Sciatic nerve (tissue), 2 donors: Measurements from ENCODE around the gene HNF1A. TPM values are rescaled to one million over a fixed set of nuclear protein-coding genes. Genes with fewer than 3 reads are reported as not detected.

Source experiments
- ATAC-seq: fragments of 200-7000 bp; cut with Tn5 transposase; one replicate; pipeline ENCODE4 v1.9.1; 2020; ENCODE audit warnings: mild to moderate bottlenecking, moderate library complexity
- DNase-seq: peaks from one replicate; pipeline ENCODE4 v3.0.0-alpha.2; 2020; ENCODE audit warnings: low spot score
- intact Hi-C: fragments of 100-400 bp; cut with DNase I; formaldehyde crosslinking; loops from one replicate; pipeline ENCODE4 v1.14.2; 2022
- total RNA-seq: library from RNA; stranded (reverse); fragmentation: NEBNext Ultra II Directional; extraction: Animal tissue kit (Norgen Biotek cat#: 25700); gene quantifications from one replicate; pipeline ENCODE4 v1.2.1, GENCODE V29; 2021
- donor health status: DM: no; HTN: no; CAD: no.
- donor health status: DM: no; HTN: no; CAD: no.

Gene HNF1A
- total RNA-seq, 1 donor from 2014 or later: not detected

GRCh38 chr12:120956579-120957300 lies 21.6 kb upstream of the HNF1A start:
- no peak for DNase-seq
- intact Hi-C loops: no loop called here
- no peak for ATAC-seq

GRCh38 chr12:120959111-120959878 lies 19.0 kb upstream of the HNF1A start:
- intact Hi-C loops: no loop called here
- no peak for ATAC-seq
- no peak for DNase-seq

GRCh38 chr12:120960657-120961056 lies 17.7 kb upstream of the HNF1A start:
- DNase-seq (no peak), ATAC-seq (no peak)
- intact Hi-C loops: no loop called here

DNA sequence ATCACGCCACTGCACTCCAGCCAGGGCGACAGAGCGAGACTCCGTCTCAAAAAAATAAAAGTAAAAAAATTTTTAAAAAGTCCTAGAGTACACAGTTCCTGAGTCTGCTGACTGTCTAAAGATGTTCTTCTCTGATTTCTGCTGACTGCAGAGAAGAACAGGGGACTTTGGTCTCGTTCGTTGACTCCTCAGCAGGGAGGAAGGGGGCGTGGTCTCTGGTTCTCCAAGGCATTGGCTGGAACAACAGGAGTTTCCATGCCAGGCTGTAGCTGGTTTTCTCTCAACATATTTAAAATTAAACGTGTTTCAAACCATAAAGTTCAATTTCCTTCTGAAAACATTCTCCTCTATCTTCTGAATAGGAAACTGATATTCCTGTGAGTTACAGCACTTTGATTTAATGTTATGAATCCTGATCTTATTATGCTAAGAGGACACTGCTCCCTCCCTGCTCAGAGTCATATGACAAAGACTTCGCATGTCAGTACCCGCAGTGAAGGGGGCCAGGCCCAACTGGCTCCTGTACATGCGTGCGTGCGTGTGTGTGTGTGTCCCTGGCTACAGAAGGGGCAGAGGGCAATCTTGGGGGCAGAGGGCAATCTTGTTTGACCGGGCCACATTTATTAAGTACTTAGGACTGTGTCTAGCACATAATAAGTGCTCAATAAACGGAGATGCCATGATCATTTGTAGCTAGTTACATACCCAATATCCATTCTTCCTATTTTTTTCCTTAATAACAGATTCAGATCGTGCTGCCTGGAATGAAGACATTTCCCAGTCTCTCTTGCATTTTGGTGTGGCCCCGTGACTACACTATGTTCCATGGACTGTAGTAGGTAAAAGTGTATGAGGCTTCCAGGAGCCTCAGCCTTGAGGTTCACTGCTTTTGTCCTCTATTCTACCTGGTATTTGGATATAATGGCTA lies 16.5 kb upstream of the HNF1A start:
- intact Hi-C loops: no loop called here
- peak; percentile 71 for DNase-seq
- peak; percentile 67 for ATAC-seq

DNA sequence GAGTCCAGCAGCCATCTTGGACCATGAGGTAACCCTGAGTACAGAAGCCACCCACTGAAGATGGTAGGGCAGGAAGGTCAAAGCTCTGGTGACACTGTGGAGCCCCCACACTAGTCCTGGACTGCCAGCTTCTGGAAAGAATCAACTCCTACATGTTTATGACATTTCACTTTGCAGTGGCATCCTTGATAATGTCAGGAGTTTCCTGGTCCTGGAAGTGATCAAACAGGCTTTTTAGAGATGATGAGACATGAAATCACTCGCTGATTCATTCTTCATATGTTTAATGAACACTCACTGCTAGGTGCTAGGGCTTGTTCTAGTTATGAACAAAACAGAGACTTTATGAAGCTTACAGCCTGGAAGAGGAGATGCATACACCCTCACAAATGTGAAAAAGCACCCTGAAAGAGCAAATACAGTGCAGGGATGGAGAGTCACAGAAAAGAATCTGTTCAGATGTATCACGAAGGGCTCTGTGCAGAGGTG lies 15.8 kb upstream of the HNF1A start:
- DNase-seq: no peak
- no peak for ATAC-seq
- intact Hi-C loops: no loop called here

- no peak for DNase-seq
- intact Hi-C loops: no loop called here
- no peak for ATAC-seq
These were observed 14.0 kb upstream of the HNF1A start for GRCh38 chr12:120964298-120964697.

DNA sequence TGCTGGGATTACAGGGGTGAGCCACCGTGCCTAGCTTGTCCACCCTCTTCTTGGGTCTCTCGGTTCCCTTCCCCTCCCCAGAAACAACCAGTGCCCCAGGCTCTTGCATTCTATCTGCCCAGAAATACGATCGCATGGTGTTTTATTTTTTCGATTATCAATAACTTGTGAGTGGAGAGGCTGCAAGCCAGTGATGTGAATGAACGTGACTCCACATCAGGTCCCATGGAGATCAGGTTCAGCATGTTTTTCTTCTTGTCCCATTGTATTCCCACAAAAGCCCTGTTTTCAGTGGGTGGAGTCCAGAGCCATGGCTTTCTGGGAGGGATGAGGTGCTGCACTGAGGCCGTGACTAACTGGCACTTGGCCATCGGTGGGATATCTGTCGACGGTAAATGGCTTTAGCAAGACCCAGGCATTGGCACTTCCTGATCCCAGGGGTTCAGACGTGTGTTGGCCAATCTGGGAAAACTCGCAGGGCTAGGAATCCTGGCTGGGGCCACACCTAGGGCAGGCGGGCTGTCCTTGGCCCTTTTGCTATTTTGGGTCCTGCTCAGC lies 12.7 kb upstream of the HNF1A start:
- intact Hi-C loops: no loop called here
- ATAC-seq (no peak), DNase-seq (no peak)

DNA sequence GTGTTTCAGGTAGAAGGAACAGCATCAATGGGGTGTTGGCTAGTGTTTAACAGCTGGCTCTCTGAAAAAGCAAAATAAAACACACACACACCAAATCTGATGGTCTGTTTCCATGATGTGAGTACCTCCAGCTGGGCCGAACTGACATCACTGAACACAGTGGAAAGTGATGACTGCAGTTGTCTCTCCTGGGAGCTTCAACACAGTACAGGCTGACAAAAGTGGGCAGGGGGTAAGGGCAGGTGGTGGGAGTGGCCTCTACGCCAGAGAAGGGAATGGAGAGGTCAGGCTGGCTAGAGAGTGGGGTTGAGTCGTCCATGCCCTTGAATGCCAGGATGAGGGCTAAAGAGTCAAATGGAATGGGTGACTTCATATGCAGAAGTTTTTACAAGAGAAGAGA lies 8.0 kb upstream of the HNF1A start:
- ATAC-seq (no peak), DNase-seq (no peak)
- intact Hi-C loops: loop anchor here (5.0 kb wide), 1 partner anchor 323 kb away; no protein-coding TSS in a partner anchor

- DNase-seq: no peak
- peak; percentile 85 for ATAC-seq
- intact Hi-C loops: loop anchor here (5.0 kb wide), 1 partner anchor 324 kb away; no protein-coding TSS in a partner anchor
These were observed 6.8 kb upstream of the HNF1A start for GRCh38 chr12:120971299-120972180.

DNA sequence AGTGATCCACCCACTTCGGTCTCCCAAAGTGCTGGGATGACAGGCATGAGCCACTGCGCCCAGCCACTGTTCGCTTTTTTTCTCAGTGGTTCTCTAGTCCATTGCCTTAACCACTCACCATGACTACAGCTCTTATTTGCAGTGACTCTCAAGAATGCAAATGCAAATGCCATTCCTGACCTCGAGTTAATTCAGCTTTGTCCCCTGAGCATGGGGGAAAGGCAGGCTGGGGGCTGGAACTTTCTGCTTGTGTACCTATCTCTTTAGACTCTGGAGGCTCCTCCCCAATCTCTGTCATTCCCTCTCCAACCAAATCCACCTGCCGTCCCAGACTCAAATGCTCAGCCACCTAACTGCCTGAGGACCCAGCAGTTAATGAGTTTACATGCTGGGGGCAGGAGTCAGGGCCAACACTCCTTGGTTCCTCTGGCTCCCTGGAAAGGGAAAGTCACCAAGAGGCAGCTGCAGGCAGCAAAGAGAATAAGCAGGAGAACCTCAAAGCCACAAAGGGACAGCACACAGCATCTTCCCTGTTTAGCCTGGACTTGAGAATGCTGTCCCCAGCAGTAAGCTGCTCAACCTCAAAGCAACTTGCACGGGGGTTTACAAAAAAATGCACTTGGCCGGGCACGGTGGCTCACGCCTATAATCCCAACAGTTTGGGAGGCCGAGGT lies 5.3 kb upstream of the HNF1A start:
- no peak for DNase-seq
- intact Hi-C loops: loop anchor here (5.0 kb wide), 1 partner anchor 326 kb away; no protein-coding TSS in a partner anchor
- no peak for ATAC-seq

GRCh38 chr12:120977531-120978295 lies 630 bp upstream of the HNF1A start:
- DNase-seq (no peak), ATAC-seq (no peak)
- intact Hi-C loops: no loop called here

DNA sequence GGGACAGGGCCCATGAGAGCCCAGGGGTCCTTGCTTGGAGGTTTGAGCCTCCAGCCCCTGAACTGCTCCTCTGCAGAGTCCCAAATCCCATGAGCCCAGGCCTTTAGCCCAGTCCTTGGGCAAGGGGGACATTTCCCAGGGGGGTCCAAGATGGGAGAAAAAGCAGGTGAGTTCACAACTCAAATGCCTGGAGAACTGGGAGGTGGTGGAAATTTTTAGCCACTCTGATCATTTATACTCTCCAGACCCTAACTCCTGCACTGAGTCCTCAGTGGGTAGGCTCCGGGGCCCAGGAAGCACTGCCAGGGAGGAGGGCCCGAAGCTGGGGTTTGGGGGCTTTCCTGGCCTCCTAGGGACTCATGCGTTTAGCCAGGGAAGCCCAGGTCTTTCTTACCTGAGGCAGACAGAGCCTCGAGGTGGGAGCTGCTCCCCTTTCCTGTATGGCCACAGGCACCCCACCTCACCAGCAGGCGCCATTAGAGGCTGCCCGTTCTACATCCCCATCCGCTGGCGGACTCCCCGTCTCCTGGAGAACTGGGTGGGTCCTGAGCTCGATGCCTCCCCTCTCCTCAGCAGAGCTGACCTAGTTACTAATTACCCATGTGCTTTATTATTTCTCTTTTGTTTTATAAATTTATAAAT lies 998 bp downstream of the HNF1A start:
- ATAC-seq (no peak), DNase-seq (no peak)
- intact Hi-C loops: no loop called here

GRCh38 chr12:120979862-120980696 lies 1.7 kb downstream of the HNF1A start:
- DNase-seq: no peak
- intact Hi-C loops: no loop called here
- no peak for ATAC-seq

DNA sequence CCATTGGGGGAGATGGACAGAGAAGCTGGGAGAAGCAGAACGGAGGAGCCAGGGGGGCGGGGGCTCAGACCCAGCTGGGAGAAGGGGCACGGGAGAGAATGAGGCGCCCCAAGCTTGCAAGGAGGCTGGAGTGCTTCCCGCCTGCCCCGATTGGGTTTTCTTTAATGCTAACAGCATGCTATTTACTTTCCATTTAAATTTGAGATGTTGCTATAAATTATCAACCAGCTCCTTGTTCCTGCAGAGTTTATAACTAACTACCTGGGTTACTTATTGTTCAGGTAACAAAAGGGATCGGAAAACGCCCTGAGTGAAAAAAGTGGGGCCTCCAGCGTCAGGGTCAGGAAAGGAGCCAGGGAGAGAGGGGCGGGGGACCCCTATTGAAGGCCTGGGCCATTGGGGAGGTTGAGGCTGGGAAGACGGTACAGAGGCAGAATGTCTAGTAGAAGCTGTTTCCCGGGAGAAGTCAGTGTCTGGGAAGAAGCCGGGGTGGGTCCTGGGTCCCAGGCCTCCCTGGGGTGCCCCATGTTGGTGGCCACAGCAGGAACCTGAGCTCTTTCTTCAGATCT lies 2.5 kb downstream of the HNF1A start:
- intact Hi-C loops: no loop called here
- ATAC-seq: no peak
- no peak for DNase-seq

GRCh38 chr12:120981407-120981941 lies 3.1 kb downstream of the HNF1A start:
- ATAC-seq (no peak), DNase-seq (no peak)
- intact Hi-C loops: no loop called here
